Embryonic facial prominence (tissue), 1 donor: ENCODE measurements around the gene PRKRIP1.
A peak's percentile ranks its signal among the peaks of the same experiment; 100 is the strongest.
"Not testable (repeated sequence)": the region's sequence is repeated elsewhere in the genome, so short reads cannot be mapped to it uniquely, and the experiment has no call there.

Source experiments
- DNase-seq: peaks from one replicate; pipeline ENCODE4 v3.0.0-alpha.2; 2016; ENCODE audit errors: extremely low spot score

The PRKRIP1 gene

GRCh38 chr7:102395873-102396709 is at the start of gene PRKRIP1:
Gene PRKRIP1, plus strand, starts transcription at chr7:102396363. Its CDS starts 49 bp downstream, at chr7:102396412.
- DNase-seq: peak; percentile 84

GRCh38 chr7:102346983-102347382 is 49.2 kb upstream of the PRKRIP1 start:
- DNase-seq: not testable (repeated sequence)

- DNase-seq: not testable (repeated sequence)
Observed at GRCh38 chr7:102356344-102356743, 39.8 kb upstream of the PRKRIP1 start, which contains the start of gene SPDYE6. Gene SPDYE6, minus strand, starts transcription at chr7:102356444. Its CDS starts 421 bp downstream, at chr7:102356023.

GRCh38 chr7:102363549-102364393 is 32.4 kb upstream of the PRKRIP1 start:
- DNase-seq: peak; percentile 94

GRCh38 chr7:102364394-102364886 is 31.7 kb upstream of the PRKRIP1 start:
- not testable (repeated sequence) for DNase-seq

- not testable (repeated sequence) for DNase-seq
Observed at GRCh38 chr7:102365390-102365789, 30.8 kb upstream of the PRKRIP1 start.

- DNase-seq: not testable (repeated sequence)
Observed at GRCh38 chr7:102370038-102370437, 26.1 kb upstream of the PRKRIP1 start.

- not testable (repeated sequence) for DNase-seq
Observed at GRCh38 chr7:102372796-102373195, 23.4 kb upstream of the PRKRIP1 start.

- no peak for DNase-seq
Observed at GRCh38 chr7:102376964-102377466, 19.1 kb upstream of the PRKRIP1 start.

- not testable (repeated sequence) for DNase-seq
Observed at GRCh38 chr7:102380837-102381236, 15.3 kb upstream of the PRKRIP1 start.

GRCh38 chr7:102381696-102382425 is 14.3 kb upstream of the PRKRIP1 start:
- DNase-seq: not testable (repeated sequence)

GRCh38 chr7:102387064-102387463 is 9.1 kb upstream of the PRKRIP1 start:
- no peak for DNase-seq

- no peak for DNase-seq
Observed at GRCh38 chr7:102389810-102390209, 6.4 kb upstream of the PRKRIP1 start.

- DNase-seq: no peak
Observed at GRCh38 chr7:102390697-102391484, 5.3 kb upstream of the PRKRIP1 start.

- no peak for DNase-seq
Observed at GRCh38 chr7:102392330-102392729, 3.8 kb upstream of the PRKRIP1 start.

GRCh38 chr7:102393467-102393866 is 2.7 kb upstream of the PRKRIP1 start:
- DNase-seq: no peak

- DNase-seq: no peak
Observed at GRCh38 chr7:102395592-102395872, 631 bp upstream of the PRKRIP1 start.

GRCh38 chr7:102396710-102397019 is 502 bp downstream of the PRKRIP1 start:
- no peak for DNase-seq

GRCh38 chr7:102398543-102398942 is 2.4 kb downstream of the PRKRIP1 start:
- DNase-seq: no peak

GRCh38 chr7:102400360-102400759 is 4.2 kb downstream of the PRKRIP1 start:
- DNase-seq: no peak

- DNase-seq: no peak
Observed at GRCh38 chr7:102403563-102403962, 7.4 kb downstream of the PRKRIP1 start.
